Measurements from ENCODE around the gene RDH5.
"Not testable (repeated sequence)": the region's sequence is repeated elsewhere in the genome, so short reads cannot be mapped to it uniquely, and the experiment has no call there.

The RDH5 gene

GRCh38 chr12:55755246-55755645, 35.1 kb downstream of the RDH5 start:
- DNase-seq (ENCODE audit: insufficient read length, low spot score) (no peak), FAIRE-seq (no peak)
- TF ChIP-seq POU2F2 (IDR thresholded peaks at IDR 0.05; ENCODE audit: low read depth, low read length), result no peak
- no peak for TF ChIP-seq SPI1 (IDR thresholded peaks at IDR 0.05; ENCODE audit: low read depth, low read length)
- TF ChIP-seq TAF1 (IDR thresholded peaks at IDR 0.05; ENCODE audit: low read depth, low read length), result no peak
- TF ChIP-seq POLR2A (IDR thresholded peaks at IDR 0.05; ENCODE audit: low read depth, low read length), result no peak
- no peak for TF ChIP-seq PAX5 (IDR thresholded peaks at IDR 0.05; ENCODE audit: insufficient read depth, low read length, severe bottlenecking)
- TF ChIP-seq POLR2AphosphoS5 (IDR thresholded peaks at IDR 0.05; ENCODE audit: low read depth, low read length), result no peak

- no peak for DNase-seq (ENCODE audit: insufficient read length, low spot score)
- TF ChIP-seq POLR2A (IDR thresholded peaks at IDR 0.05; ENCODE audit: low read depth, low read length), result no peak
- no peak for TF ChIP-seq PAX5 (IDR thresholded peaks at IDR 0.05; ENCODE audit: insufficient read depth, low read length, severe bottlenecking)
- TF ChIP-seq POLR2AphosphoS5 (IDR thresholded peaks at IDR 0.05; ENCODE audit: low read depth, low read length), result no peak
- TF ChIP-seq SPI1 (IDR thresholded peaks at IDR 0.05; ENCODE audit: low read depth, low read length), result no peak
- TF ChIP-seq POU2F2 (IDR thresholded peaks at IDR 0.05; ENCODE audit: low read depth, low read length), result no peak
- no peak for TF ChIP-seq TAF1 (IDR thresholded peaks at IDR 0.05; ENCODE audit: low read depth, low read length)
These were observed 37.5 kb downstream of the RDH5 start for GRCh38 chr12:55757701-55758100.

GRCh38 chr12:55758575-55758974, 38.4 kb downstream of the RDH5 start:
- FAIRE-seq; DNase-seq (ENCODE audit: insufficient read length, low spot score): not testable (repeated sequence)

More at GRCh38 chr12:55757701-55758100, 37.5 kb downstream of the RDH5 start:
- FAIRE-seq, result no peak

- DNase-seq (ENCODE audit: insufficient read length, low spot score), result no peak
These were observed 40.5 kb downstream of the RDH5 start for GRCh38 chr12:55760663-55761062.

GRCh38 chr12:55762646-55763045, 42.5 kb downstream of the RDH5 start:
- no peak for TF ChIP-seq POLR2A (IDR thresholded peaks at IDR 0.05; ENCODE audit: low read depth, low read length)
- no peak for TF ChIP-seq PAX5 (IDR thresholded peaks at IDR 0.05; ENCODE audit: insufficient read depth, low read length, severe bottlenecking)
- no peak for TF ChIP-seq TAF1 (IDR thresholded peaks at IDR 0.05; ENCODE audit: low read depth, low read length)
- no peak for TF ChIP-seq POU2F2 (IDR thresholded peaks at IDR 0.05; ENCODE audit: low read depth, low read length)
- TF ChIP-seq POLR2AphosphoS5 (IDR thresholded peaks at IDR 0.05; ENCODE audit: low read depth, low read length), result no peak
- no peak for TF ChIP-seq SPI1 (IDR thresholded peaks at IDR 0.05; ENCODE audit: low read depth, low read length)
- FAIRE-seq (no peak), DNase-seq (ENCODE audit: insufficient read length, low spot score) (no peak)

More at GRCh38 chr12:55760663-55761062, 40.5 kb downstream of the RDH5 start:
- no peak for TF ChIP-seq POLR2A (IDR thresholded peaks at IDR 0.05; ENCODE audit: low read depth, low read length)
- no peak for TF ChIP-seq PAX5 (IDR thresholded peaks at IDR 0.05; ENCODE audit: insufficient read depth, low read length, severe bottlenecking)
- TF ChIP-seq TAF1 (IDR thresholded peaks at IDR 0.05; ENCODE audit: low read depth, low read length), result no peak
- TF ChIP-seq SPI1 (IDR thresholded peaks at IDR 0.05; ENCODE audit: low read depth, low read length), result no peak
- TF ChIP-seq POLR2AphosphoS5 (IDR thresholded peaks at IDR 0.05; ENCODE audit: low read depth, low read length), result no peak
- no peak for TF ChIP-seq POU2F2 (IDR thresholded peaks at IDR 0.05; ENCODE audit: low read depth, low read length)
- no peak for FAIRE-seq

GRCh38 chr12:55765736-55766290, 45.6 kb downstream of the RDH5 start:
- FAIRE-seq (no peak), DNase-seq (ENCODE audit: insufficient read length, low spot score) (no peak)
- TF ChIP-seq POLR2A (IDR thresholded peaks at IDR 0.05; ENCODE audit: low read depth, low read length), result no peak
- no peak for TF ChIP-seq SPI1 (IDR thresholded peaks at IDR 0.05; ENCODE audit: low read depth, low read length)
- no peak for TF ChIP-seq PAX5 (IDR thresholded peaks at IDR 0.05; ENCODE audit: insufficient read depth, low read length, severe bottlenecking)
- no peak for TF ChIP-seq POLR2AphosphoS5 (IDR thresholded peaks at IDR 0.05; ENCODE audit: low read depth, low read length)
- no peak for TF ChIP-seq POU2F2 (IDR thresholded peaks at IDR 0.05; ENCODE audit: low read depth, low read length)
- no peak for TF ChIP-seq TAF1 (IDR thresholded peaks at IDR 0.05; ENCODE audit: low read depth, low read length)

- FAIRE-seq, result no peak
- no peak for DNase-seq (ENCODE audit: insufficient read length, low spot score)
- no peak for TF ChIP-seq POLR2AphosphoS5 (IDR thresholded peaks at IDR 0.05; ENCODE audit: low read depth, low read length)
- no peak for TF ChIP-seq PAX5 (IDR thresholded peaks at IDR 0.05; ENCODE audit: insufficient read depth, low read length, severe bottlenecking)
- no peak for TF ChIP-seq POLR2A (IDR thresholded peaks at IDR 0.05; ENCODE audit: low read depth, low read length)
- TF ChIP-seq SPI1 (IDR thresholded peaks at IDR 0.05; ENCODE audit: low read depth, low read length), result no peak
- no peak for TF ChIP-seq TAF1 (IDR thresholded peaks at IDR 0.05; ENCODE audit: low read depth, low read length)
- TF ChIP-seq POU2F2 (IDR thresholded peaks at IDR 0.05; ENCODE audit: low read depth, low read length), result no peak
These were observed 47.0 kb downstream of the RDH5 start for GRCh38 chr12:55767156-55767555.

- DNase-seq (ENCODE audit: insufficient read length, low spot score), result no peak
- TF ChIP-seq POU2F2 (IDR thresholded peaks at IDR 0.05; ENCODE audit: low read depth, low read length) (no peak), TAF1 (IDR thresholded peaks at IDR 0.05; ENCODE audit: low read depth, low read length) (no peak), PAX5 (IDR thresholded peaks at IDR 0.05; ENCODE audit: insufficient read depth, low read length, severe bottlenecking) (no peak), SPI1 (IDR thresholded peaks at IDR 0.05; ENCODE audit: low read depth, low read length) (no peak), POLR2AphosphoS5 (IDR thresholded peaks at IDR 0.05; ENCODE audit: low read depth, low read length) (no peak), POLR2A (IDR thresholded peaks at IDR 0.05; ENCODE audit: low read depth, low read length) (no peak)
- FAIRE-seq, result no peak
These were observed 51.5 kb downstream of the RDH5 start for GRCh38 chr12:55771736-55772135.
